ENCODE results near the gene RERG. TPM values are rescaled to one million over a fixed set of nuclear protein-coding genes. Genes with fewer than 3 reads are reported as not detected.
"Not testable (repeated sequence)": the region's sequence is repeated elsewhere in the genome, so short reads cannot be mapped to it uniquely, and the experiment has no call there.

Gene RERG
- total RNA-seq, 4 donors from 2014 or later = 4.3 to 6.5 (median 5.8) TPM

DNA sequence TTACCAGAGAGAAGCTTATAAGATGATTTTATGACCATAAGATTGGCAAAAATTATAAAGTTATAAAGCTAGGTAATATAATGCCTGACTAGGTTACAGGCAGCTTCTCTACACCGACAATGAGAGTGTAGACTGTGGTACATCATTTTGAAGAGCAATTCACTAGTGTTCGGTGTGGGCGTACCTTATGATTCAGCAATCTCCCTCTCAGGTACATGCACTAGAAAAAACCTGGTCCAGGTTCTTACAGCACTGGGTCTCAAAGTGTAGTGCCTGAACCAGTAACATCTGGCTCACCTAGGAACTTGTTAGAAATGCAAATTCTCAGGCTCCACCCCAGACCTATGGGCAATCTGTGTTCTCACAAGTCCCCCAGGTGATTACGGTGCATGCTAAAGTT lies 106.7 kb downstream of the RERG start:
- H3K4me1 ChIP-seq = peaks cover 0 to 3% of the 10 kb centered on the region in 2 donors
- in situ Hi-C loops (cut with MboI; ENCODE audit: low sequenced_read_pairs in 4 of 4) (no loop called here), intact Hi-C loops (cut with DNase I; ENCODE audit: low total_unique reads) (no loop called here)
- no peak for ATAC-seq
- H3K36me3 ChIP-seq = no peaks in the 10 kb centered on the region
- no peaks in the 10 kb centered on the region for H3K27me3 ChIP-seq
- TF ChIP-seq, protein P1, sequence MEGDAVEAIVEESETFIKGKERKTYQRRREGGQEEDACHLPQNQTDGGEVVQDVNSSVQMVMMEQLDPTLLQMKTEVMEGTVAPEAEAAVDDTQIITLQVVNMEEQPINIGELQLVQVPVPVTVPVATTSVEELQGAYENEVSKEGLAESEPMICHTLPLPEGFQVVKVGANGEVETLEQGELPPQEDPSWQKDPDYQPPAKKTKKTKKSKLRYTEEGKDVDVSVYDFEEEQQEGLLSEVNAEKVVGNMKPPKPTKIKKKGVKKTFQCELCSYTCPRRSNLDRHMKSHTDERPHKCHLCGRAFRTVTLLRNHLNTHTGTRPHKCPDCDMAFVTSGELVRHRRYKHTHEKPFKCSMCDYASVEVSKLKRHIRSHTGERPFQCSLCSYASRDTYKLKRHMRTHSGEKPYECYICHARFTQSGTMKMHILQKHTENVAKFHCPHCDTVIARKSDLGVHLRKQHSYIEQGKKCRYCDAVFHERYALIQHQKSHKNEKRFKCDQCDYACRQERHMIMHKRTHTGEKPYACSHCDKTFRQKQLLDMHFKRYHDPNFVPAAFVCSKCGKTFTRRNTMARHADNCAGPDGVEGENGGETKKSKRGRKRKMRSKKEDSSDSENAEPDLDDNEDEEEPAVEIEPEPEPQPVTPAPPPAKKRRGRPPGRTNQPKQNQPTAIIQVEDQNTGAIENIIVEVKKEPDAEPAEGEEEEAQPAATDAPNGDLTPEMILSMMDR (IDR thresholded peaks at IDR 0.05 in 4 of 5, conservative IDR thresholded peaks at IDR 0.05 in 1 of 5) = no peak
- no peak for TF ChIP-seq POLR2A (IDR thresholded peaks at IDR 0.05)
- no peaks in the 10 kb centered on the region for H3K9me3 ChIP-seq
- no peak for DNase-seq
- no peak overlapping the region for H3K4me3 ChIP-seq
- no peak overlapping the region for H3K27ac ChIP-seq

DNA sequence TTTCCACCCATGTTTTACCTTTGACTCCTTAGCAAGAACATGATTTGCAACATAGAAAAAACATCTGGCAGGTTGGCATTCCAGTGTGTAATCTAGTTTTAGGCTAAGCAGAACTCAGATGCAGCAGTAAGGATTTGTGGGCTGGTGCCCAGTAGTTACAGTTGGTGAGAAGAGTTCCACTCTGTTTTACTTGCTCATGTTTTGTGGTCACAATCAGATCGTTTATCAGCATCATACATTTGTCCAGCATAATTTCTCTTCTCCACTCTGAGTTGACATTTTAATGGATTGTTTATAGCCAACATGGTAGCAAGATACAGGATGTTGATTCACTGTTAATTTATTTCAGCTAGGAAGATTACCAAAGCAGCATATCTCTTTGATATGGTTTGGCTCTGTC lies 128.4 kb downstream of the RERG start:
- Histone ChIP-seq H3K4me3 (no peak overlapping the region), H3K36me3 (no peaks in the 10 kb centered on the region), H3K27me3 (no peaks in the 10 kb centered on the region), H3K4me1 (no peaks in the 10 kb centered on the region), H3K9me3 (no peaks in the 10 kb centered on the region), H3K27ac (no peak overlapping the region)
- TF ChIP-seq, protein P1 (IDR thresholded peaks at IDR 0.05 in 4 of 5, conservative IDR thresholded peaks at IDR 0.05 in 1 of 5) = no peak
- TF ChIP-seq POLR2A (IDR thresholded peaks at IDR 0.05) = no peak
- DNase-seq = no peak
- ATAC-seq = no peak
- intact Hi-C loops (cut with DNase I; ENCODE audit: low total_unique reads) (no loop called here), in situ Hi-C loops (cut with MboI; ENCODE audit: low sequenced_read_pairs in 4 of 4) (no loop called here)

DNA sequence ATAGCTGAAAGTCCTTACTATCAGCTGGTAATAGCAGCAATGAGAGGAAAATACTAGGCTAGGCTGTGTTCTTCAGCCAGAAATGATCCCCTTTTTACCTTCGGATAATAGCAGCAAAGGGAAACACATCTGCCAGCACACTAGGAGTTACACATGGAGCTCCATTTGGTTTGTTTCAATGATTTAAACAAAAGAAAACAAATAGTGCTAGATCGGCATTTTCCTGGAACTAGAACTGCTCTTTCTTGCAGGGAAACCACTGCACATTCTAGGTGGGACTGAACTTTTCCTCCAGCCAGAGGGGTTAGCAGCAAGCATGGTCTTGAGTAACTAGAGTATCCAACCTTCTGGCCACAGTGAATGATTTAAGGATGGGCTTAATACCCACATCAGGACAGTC lies 130.8 kb downstream of the RERG start:
- intact Hi-C loops (cut with DNase I; ENCODE audit: low total_unique reads) = no loop called here
- no peak for TF ChIP-seq POLR2A (IDR thresholded peaks at IDR 0.05)
- TF ChIP-seq, protein P1 (IDR thresholded peaks at IDR 0.05 in 4 of 5, conservative IDR thresholded peaks at IDR 0.05 in 1 of 5) = no peak
- Histone ChIP-seq H3K27ac (no peak overlapping the region), H3K36me3 (no peaks in the 10 kb centered on the region), H3K27me3 (no peaks in the 10 kb centered on the region), H3K9me3 (no peaks in the 10 kb centered on the region), H3K4me3 (no peak overlapping the region), H3K4me1 (no peaks in the 10 kb centered on the region)
- in situ Hi-C loops (cut with MboI; ENCODE audit: low sequenced_read_pairs in 4 of 4) = no loop called here
- ATAC-seq (no peak), DNase-seq (no peak)

DNA sequence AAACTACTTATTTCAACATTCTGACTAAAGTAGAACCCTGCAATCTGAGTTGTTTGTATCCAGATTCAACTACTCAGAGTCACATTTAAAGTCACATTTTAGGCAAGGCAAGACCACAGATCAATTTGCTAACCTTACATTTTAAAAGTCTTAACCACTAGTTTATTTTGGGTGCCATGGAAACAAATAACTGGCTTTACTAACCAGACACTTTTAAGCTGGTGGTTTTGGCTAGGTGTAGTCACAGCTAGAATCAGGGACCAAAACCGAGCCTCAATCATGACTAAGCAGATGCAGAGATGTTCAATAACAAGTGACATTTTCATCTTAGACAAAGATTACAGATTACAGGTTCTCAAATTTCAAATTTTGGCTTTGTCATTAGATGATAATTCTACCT lies 133.1 kb downstream of the RERG start:
- no peaks in the 10 kb centered on the region for H3K4me1 ChIP-seq
- no peak overlapping the region for H3K4me3 ChIP-seq
- H3K36me3 ChIP-seq = no peaks in the 10 kb centered on the region
- DNase-seq (no peak), ATAC-seq (no peak)
- in situ Hi-C loops (cut with MboI; ENCODE audit: low sequenced_read_pairs in 4 of 4) (no loop called here), intact Hi-C loops (cut with DNase I; ENCODE audit: low total_unique reads) (no loop called here)
- H3K27me3 ChIP-seq = no peaks in the 10 kb centered on the region
- TF ChIP-seq POLR2A (IDR thresholded peaks at IDR 0.05) = no peak
- TF ChIP-seq, protein P1 (IDR thresholded peaks at IDR 0.05 in 4 of 5, conservative IDR thresholded peaks at IDR 0.05 in 1 of 5) = no peak
- H3K9me3 ChIP-seq = no peaks in the 10 kb centered on the region
- no peak overlapping the region for H3K27ac ChIP-seq

DNA sequence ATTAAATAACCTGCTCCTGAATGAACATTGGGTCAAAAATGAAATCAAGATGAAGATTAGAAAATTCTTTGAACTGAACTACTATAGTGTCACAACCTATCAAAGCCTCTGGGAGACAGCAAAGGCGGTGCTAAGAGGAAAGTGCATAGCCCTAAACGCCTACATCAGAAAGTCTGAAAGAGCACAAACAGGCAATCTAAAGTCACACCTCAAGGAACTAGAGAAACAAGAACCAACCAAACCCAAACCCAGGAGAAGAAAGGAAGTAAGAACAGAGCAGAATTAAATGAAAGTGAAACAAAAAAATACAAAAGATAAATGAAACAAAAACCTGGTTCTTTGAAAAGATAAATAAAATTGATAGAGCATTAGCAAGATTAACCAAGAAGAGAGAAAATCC lies 143.5 kb downstream of the RERG start:
- intact Hi-C loops (cut with DNase I; ENCODE audit: low total_unique reads); DNase-seq; H3K9me3 ChIP-seq; H3K27me3 ChIP-seq; H3K4me3 ChIP-seq; H3K27ac ChIP-seq; H3K36me3 ChIP-seq; in situ Hi-C loops (cut with MboI; ENCODE audit: low sequenced_read_pairs in 4 of 4); ATAC-seq; H3K4me1 ChIP-seq: not testable (repeated sequence)

All from gastrocnemius medialis (tissue), 4 donors.